Testis (tissue), 2 donors: ENCODE data around the gene HDAC9.

Source experiments
- POLR2A ChIP-seq: fragments of 450-650 bp; IDR thresholded peaks from one replicate; pipeline ENCODE4 v1.6.1; 2017; ENCODE audit warnings: antibody characterized with exemption, mild to moderate bottlenecking, moderate library complexity
- TF ChIP-seq, protein P1 (sequence below), 3 experiments: fragments of 450-650 bp in 2 of 3; fragments of 200-600 bp in 1 of 3; sonication (generic) in 1 of 3; IDR thresholded peaks; one replicate each; pipeline ENCODE4 v1.5.1; 2016 to 2019; ENCODE audit warnings: antibody characterized with exemption in 3 of 3, mild to moderate bottlenecking in 2 of 3, moderate library complexity in 1 of 3

DNA sequence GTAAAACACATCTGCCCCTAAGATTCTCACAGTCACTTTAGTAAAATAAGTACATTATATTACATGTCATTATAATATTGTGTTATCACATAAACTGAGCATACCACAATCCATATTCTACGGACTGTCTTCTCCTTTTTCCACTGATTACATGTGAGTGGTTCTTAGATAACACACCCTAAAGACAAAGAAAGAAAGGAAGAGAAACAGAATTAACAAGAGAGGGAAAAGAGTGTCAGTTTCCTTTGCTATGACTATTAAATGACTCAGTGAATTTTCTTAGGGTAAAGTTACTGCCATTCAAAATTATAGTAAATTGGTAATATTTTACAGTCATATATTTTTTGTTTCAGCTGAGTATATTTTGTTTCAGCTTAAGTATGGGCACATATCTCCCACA, 353.6 kb downstream of the HDAC9 start:
- TF ChIP-seq, protein P1, sequence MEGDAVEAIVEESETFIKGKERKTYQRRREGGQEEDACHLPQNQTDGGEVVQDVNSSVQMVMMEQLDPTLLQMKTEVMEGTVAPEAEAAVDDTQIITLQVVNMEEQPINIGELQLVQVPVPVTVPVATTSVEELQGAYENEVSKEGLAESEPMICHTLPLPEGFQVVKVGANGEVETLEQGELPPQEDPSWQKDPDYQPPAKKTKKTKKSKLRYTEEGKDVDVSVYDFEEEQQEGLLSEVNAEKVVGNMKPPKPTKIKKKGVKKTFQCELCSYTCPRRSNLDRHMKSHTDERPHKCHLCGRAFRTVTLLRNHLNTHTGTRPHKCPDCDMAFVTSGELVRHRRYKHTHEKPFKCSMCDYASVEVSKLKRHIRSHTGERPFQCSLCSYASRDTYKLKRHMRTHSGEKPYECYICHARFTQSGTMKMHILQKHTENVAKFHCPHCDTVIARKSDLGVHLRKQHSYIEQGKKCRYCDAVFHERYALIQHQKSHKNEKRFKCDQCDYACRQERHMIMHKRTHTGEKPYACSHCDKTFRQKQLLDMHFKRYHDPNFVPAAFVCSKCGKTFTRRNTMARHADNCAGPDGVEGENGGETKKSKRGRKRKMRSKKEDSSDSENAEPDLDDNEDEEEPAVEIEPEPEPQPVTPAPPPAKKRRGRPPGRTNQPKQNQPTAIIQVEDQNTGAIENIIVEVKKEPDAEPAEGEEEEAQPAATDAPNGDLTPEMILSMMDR (IDR thresholded peaks at IDR 0.05) = no peak
- TF ChIP-seq POLR2A = no peak
